ENCODE results near the gene HBQ1. TPM values are rescaled to one million over a fixed set of nuclear protein-coding genes. Genes with fewer than 3 reads are reported as not detected.
"Not testable (repeated sequence)": the region's sequence is repeated elsewhere in the genome, so short reads cannot be mapped to it uniquely, and the experiment has no call there.

HBQ1 gene
- total RNA-seq, 1 donor from 2014 or later = not detected

DNA sequence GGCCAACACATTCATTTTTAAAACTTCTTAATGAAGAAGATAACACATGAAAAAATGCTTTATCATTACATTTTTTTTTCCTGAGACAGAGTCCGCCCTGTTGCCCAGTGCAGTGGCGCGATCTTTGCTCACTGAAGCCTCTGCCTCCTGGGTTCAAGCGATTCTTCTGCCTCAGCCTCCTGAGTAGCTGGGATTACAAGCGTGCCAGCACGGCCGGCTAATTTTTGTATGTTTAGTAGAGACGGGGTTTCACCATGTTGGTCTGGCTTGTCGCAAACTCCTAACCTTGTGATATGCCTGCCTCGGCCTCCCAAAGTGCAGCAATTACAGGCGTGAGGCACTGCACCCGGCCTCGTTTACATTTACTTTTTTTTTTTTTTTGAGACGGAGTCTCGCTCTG, 13.2 kb downstream of the HBQ1 start:
- Mint-ChIP-seq H3K36me3 (ENCODE audit: unreplicated experiment) (peaks cover 46% of the 10 kb centered on the region), H3K4me3 (ENCODE audit: unreplicated experiment) (no peak overlapping the region), H3K9me3 (ENCODE audit: unreplicated experiment) (no peaks in the 10 kb centered on the region), H3K27me3 (ENCODE audit: unreplicated experiment) (no peaks in the 10 kb centered on the region), H3K4me1 (ENCODE audit: unreplicated experiment) (peaks cover 5% of the 10 kb centered on the region), H3K27ac (ENCODE audit: unreplicated experiment) (no peak overlapping the region)
- no peak for DNase-seq (ENCODE audit: extremely low spot score, unreplicated experiment)
- TF ChIP-seq, protein P1, sequence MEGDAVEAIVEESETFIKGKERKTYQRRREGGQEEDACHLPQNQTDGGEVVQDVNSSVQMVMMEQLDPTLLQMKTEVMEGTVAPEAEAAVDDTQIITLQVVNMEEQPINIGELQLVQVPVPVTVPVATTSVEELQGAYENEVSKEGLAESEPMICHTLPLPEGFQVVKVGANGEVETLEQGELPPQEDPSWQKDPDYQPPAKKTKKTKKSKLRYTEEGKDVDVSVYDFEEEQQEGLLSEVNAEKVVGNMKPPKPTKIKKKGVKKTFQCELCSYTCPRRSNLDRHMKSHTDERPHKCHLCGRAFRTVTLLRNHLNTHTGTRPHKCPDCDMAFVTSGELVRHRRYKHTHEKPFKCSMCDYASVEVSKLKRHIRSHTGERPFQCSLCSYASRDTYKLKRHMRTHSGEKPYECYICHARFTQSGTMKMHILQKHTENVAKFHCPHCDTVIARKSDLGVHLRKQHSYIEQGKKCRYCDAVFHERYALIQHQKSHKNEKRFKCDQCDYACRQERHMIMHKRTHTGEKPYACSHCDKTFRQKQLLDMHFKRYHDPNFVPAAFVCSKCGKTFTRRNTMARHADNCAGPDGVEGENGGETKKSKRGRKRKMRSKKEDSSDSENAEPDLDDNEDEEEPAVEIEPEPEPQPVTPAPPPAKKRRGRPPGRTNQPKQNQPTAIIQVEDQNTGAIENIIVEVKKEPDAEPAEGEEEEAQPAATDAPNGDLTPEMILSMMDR (IDR thresholded peaks at IDR 0.05) = no peak

- Mint-ChIP-seq H3K4me1 (ENCODE audit: unreplicated experiment) (peaks cover 5% of the 10 kb centered on the region), H3K4me3 (ENCODE audit: unreplicated experiment) (no peak overlapping the region), H3K27me3 (ENCODE audit: unreplicated experiment) (no peaks in the 10 kb centered on the region), H3K27ac (ENCODE audit: unreplicated experiment) (no peak overlapping the region), H3K9me3 (ENCODE audit: unreplicated experiment) (no peaks in the 10 kb centered on the region), H3K36me3 (ENCODE audit: unreplicated experiment) (peaks cover 42% of the 10 kb centered on the region)
- no peak for DNase-seq (ENCODE audit: extremely low spot score, unreplicated experiment)
- TF ChIP-seq, protein P1 (IDR thresholded peaks at IDR 0.05) = no peak
Measured at GRCh38 chr16:194516-194915, 14.3 kb downstream of the HBQ1 start.

GRCh38 chr16:200388-200787, 20.1 kb downstream of the HBQ1 start:
- TF ChIP-seq, protein P1 (IDR thresholded peaks at IDR 0.05) = no peak
- no peaks in the 10 kb centered on the region for H3K9me3 Mint-ChIP-seq (ENCODE audit: unreplicated experiment)
- H3K27ac Mint-ChIP-seq (ENCODE audit: unreplicated experiment) = no peak overlapping the region
- no peak for DNase-seq (ENCODE audit: extremely low spot score, unreplicated experiment)
- H3K36me3 Mint-ChIP-seq (ENCODE audit: unreplicated experiment) = peaks cover 22% of the 10 kb centered on the region
- H3K4me3 Mint-ChIP-seq (ENCODE audit: unreplicated experiment) = no peak overlapping the region
- H3K4me1 Mint-ChIP-seq (ENCODE audit: unreplicated experiment) = no peaks in the 10 kb centered on the region
- H3K27me3 Mint-ChIP-seq (ENCODE audit: unreplicated experiment) = no peaks in the 10 kb centered on the region

GRCh38 chr16:203246-203645, 23.0 kb downstream of the HBQ1 start:
- Mint-ChIP-seq H3K36me3 (ENCODE audit: unreplicated experiment) (peaks cover 36% of the 10 kb centered on the region), H3K9me3 (ENCODE audit: unreplicated experiment) (no peaks in the 10 kb centered on the region), H3K27me3 (ENCODE audit: unreplicated experiment) (no peaks in the 10 kb centered on the region), H3K27ac (ENCODE audit: unreplicated experiment) (no peak overlapping the region), H3K4me1 (ENCODE audit: unreplicated experiment) (no peaks in the 10 kb centered on the region), H3K4me3 (ENCODE audit: unreplicated experiment) (no peak overlapping the region)
- DNase-seq (ENCODE audit: extremely low spot score, unreplicated experiment) = no peak
- TF ChIP-seq, protein P1 (IDR thresholded peaks at IDR 0.05) = no peak

GRCh38 chr16:204046-204445, 23.8 kb downstream of the HBQ1 start:
- peaks cover 34% of the 10 kb centered on the region for H3K36me3 Mint-ChIP-seq (ENCODE audit: unreplicated experiment)
- H3K4me1 Mint-ChIP-seq (ENCODE audit: unreplicated experiment); H3K27me3 Mint-ChIP-seq (ENCODE audit: unreplicated experiment); DNase-seq (ENCODE audit: extremely low spot score, unreplicated experiment); H3K27ac Mint-ChIP-seq (ENCODE audit: unreplicated experiment); H3K4me3 Mint-ChIP-seq (ENCODE audit: unreplicated experiment); H3K9me3 Mint-ChIP-seq (ENCODE audit: unreplicated experiment): not testable (repeated sequence)

DNA sequence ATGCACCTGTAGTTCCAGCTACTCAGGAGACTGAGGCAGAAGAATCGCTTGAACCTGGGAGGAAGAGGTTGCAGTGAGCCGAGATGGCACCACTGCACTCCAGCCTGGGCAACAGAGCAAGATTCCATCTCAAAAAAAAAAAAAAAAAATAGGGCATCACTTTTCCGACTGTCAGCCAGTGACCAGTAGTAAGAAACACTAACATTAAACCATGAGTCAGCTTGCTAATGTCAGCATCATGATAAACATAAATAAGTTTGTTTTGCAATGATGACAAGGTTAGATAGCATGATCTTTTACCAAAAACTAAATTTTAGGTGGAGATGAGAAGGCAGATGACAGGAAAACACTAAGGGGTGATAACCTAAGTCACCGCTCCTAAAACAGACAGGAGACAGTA, 29.1 kb downstream of the HBQ1 start:
- not testable (repeated sequence) for DNase-seq (ENCODE audit: extremely low spot score, unreplicated experiment); H3K27me3 Mint-ChIP-seq (ENCODE audit: unreplicated experiment); H3K27ac Mint-ChIP-seq (ENCODE audit: unreplicated experiment); H3K4me3 Mint-ChIP-seq (ENCODE audit: unreplicated experiment); H3K9me3 Mint-ChIP-seq (ENCODE audit: unreplicated experiment); H3K4me1 Mint-ChIP-seq (ENCODE audit: unreplicated experiment)
- H3K36me3 Mint-ChIP-seq (ENCODE audit: unreplicated experiment) = peaks cover 31% of the 10 kb centered on the region

- not testable (repeated sequence) for H3K27ac Mint-ChIP-seq (ENCODE audit: unreplicated experiment); H3K4me3 Mint-ChIP-seq (ENCODE audit: unreplicated experiment); H3K4me1 Mint-ChIP-seq (ENCODE audit: unreplicated experiment); H3K9me3 Mint-ChIP-seq (ENCODE audit: unreplicated experiment); DNase-seq (ENCODE audit: extremely low spot score, unreplicated experiment); H3K27me3 Mint-ChIP-seq (ENCODE audit: unreplicated experiment)
- peaks cover 27% of the 10 kb centered on the region for H3K36me3 Mint-ChIP-seq (ENCODE audit: unreplicated experiment)
Measured at GRCh38 chr16:211631-212180, 31.4 kb downstream of the HBQ1 start.
